CD8-positive, alpha-beta memory T cell (primary cell): ENCODE measurements around the gene TOR1A. TPM values are rescaled to one million over a fixed set of nuclear protein-coding genes. Genes with fewer than 3 reads are reported as not detected.

Experiments
- polyA plus RNA-seq: library from polyadenylated mRNA; unstranded; fragments of 300-500 nt; fragmentation: Illumina TruSeq; gene quantifications from one replicate; pipeline ENCODE4 v1.2.3, GENCODE V29; 2021
- total RNA-seq, 2 experiments: library from RNA; stranded (reverse); gene quantifications; one replicate each; pipeline ENCODE4 v1.2.3, GENCODE V29; 2021

Gene TOR1A
- total and polyA plus RNA-seq, 3 experiments from 2014 or later, result 53.8 to 73.8 (median 53.9) TPM

Other genes starting within 250 kb of the TOR1A start
- not detected for gene C9orf50, start 203.0 kb downstream of the TOR1A start, total RNA-seq
- gene C9orf50, start 203.0 kb downstream of the TOR1A start, polyA plus RNA-seq, result not detected
- gene NTMT1, start 198.0 kb downstream of the TOR1A start, total RNA-seq, result 10 to 100 TPM; 65.5 to 68.9 TPM
- gene NTMT1, start 198.0 kb downstream of the TOR1A start, polyA plus RNA-seq, result 48.6 TPM
- gene ASB6, start 182.0 kb downstream of the TOR1A start, total RNA-seq, result 10 to 100 TPM; 28.0 to 28.3 TPM
- 31.0 TPM for gene ASB6, start 182.0 kb downstream of the TOR1A start, polyA plus RNA-seq
- under 1 TPM; 0.35 to 0.66 TPM for gene PRRX2, start 158.5 kb downstream of the TOR1A start, total RNA-seq
- not detected for gene PRRX2, start 158.5 kb downstream of the TOR1A start, polyA plus RNA-seq
- gene PTGES, start 71.1 kb downstream of the TOR1A start, total RNA-seq, result not detected
- gene PTGES, start 71.1 kb downstream of the TOR1A start, polyA plus RNA-seq, result not detected
- gene TOR1B, start 21.0 kb downstream of the TOR1A start, total RNA-seq, result 10 to 100 TPM; 24.6 to 27.1 TPM
- gene TOR1B, start 21.0 kb downstream of the TOR1A start, polyA plus RNA-seq, result 32.8 TPM
- gene C9orf78, start 11.1 kb upstream of the TOR1A start, total RNA-seq, result 10 to 100 TPM; 71.4 to 76.4 TPM
- gene C9orf78, start 11.1 kb upstream of the TOR1A start, polyA plus RNA-seq, result 249 TPM
- 10 to 100 TPM; 50.2 to 50.8 TPM for gene USP20, start 11.3 kb upstream of the TOR1A start, total RNA-seq
- gene USP20, start 11.3 kb upstream of the TOR1A start, polyA plus RNA-seq, result 50.3 TPM
- 100 to 1,000 TPM; 226 to 230 TPM for gene FNBP1, start 219.1 kb upstream of the TOR1A start, total RNA-seq
- 176 TPM for gene FNBP1, start 219.1 kb upstream of the TOR1A start, polyA plus RNA-seq
- 10 to 100 TPM; 21.3 to 21.4 TPM for gene GPR107, start 229.8 kb upstream of the TOR1A start, total RNA-seq
- 4.2 TPM for gene GPR107, start 229.8 kb upstream of the TOR1A start, polyA plus RNA-seq